A549 treated with CpdA at 1 μM for 4 hours (cell line): ENCODE data around the gene MIXL1. TPM values are rescaled to one million over a fixed set of nuclear protein-coding genes. Genes with fewer than 3 reads are reported as not detected.

Experiments
- total RNA-seq: library from RNA; stranded (reverse); fragments of 200-300 nt; extraction: Qiagen RNA extraction; gene quantifications from 5 replicates; pipeline ENCODE4 v1.2.3, GENCODE V29; 2022; ENCODE audit warnings: low read depth

MIXL1 gene
- total RNA-seq = 0.06 to 0.24 TPM in 2 of 5 replicates, not detected in the others

DNA sequence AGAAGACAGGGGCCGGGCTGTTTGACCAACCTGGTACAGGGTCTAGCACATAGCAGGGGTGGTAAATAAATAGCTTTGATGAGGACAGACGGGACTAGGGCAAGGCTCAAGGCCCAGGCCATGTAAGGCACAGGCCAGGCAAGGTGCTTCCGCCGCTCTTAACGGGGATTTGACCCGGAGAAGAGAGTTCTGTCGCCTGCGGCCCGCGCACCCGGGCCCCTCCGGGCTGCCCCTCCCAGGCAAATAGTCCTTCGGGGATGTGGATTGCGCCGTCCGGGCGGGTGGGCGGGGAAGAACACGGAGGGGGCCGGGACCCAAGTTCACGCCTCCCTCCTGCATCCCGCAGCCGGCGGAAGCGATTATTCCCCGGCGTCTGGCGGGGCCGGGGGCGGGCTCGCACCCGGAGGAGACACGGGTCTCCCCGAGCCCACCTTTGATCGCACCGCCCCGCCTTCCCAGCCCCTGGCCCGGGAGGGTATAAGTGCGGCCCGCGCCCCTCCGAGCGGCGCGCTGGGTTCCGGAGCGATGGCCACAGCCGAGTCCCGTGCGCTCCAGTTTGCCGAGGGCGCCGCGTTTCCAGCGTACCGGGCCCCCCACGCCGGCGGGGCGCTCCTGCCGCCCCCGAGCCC, at the start of gene MIXL1:
Gene MIXL1 (plus strand): TSS at position 508 of the 629 bp plus-strand sequence. CDS start 18 bp downstream, at position 526.

DNA sequence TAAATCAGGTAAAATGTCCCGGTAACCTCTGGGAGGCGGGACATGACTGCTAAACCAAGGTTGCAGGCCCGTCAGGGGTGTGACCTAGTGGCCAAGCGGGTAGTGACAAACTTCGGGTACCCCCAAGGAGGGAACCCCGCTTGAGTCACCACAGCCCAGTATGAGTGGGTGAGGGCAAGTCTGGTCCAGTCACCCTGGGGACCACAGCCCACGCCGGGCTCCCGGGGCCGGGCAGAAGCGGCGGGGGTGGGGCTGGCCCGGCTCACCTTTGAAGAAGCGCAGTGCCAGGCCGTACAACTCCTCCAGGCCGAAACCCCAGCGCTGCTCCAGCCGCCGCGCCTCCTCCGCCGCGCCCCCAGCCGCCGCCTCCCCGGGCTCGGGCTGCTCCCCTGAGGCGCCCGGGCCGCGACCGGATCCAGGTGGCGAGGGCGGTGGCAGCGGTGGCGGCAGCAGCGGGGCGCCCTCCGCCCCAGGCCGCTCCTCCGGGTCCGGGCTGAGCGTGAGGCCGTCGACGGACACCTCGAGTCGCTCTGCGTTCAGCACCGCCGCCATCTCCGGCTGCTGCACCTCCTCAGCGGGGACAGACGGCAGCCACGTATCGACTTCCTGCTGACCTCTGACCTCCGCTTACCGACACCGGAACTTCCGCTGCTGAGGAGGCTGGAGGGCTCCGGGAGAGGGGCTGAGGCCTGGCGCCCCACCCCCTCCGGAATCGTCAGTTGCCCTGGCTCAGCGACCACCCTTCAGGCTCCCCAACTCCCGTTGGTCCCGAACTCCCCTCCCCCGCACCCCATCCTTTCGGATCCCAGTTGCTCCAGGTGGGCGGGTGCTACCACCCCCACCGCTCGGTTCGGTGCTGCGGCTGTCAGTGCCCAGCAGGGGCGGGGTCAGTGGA, 37.1 kb upstream of the MIXL1 start, which contains the start of gene ACBD3:
Gene ACBD3 (minus strand): TSS at position 618 of the 895 bp plus-strand sequence. CDS start 66 bp downstream, at position 552.

Other genes starting within 250 kb of the MIXL1 start
- 6.5 to 12.4 TPM (median 7.0 TPM) in 5 replicates for gene SDE2, start 224.3 kb upstream of the MIXL1 start, total RNA-seq
- gene H3-3A, start 160.9 kb upstream of the MIXL1 start, total RNA-seq = 411 to 461 TPM (median 452 TPM) in 5 replicates
- gene ACBD3, start 36.9 kb upstream of the MIXL1 start, total RNA-seq = 24.7 to 27.5 TPM (median 26.0 TPM) in 5 replicates
- 7.1 to 9.0 TPM (median 7.4 TPM) in 5 replicates for gene LIN9, start 85.5 kb downstream of the MIXL1 start, total RNA-seq
- gene PARP1, start 184.4 kb downstream of the MIXL1 start, total RNA-seq = 92.8 to 131 TPM (median 115 TPM) in 5 replicates